ENCODE data around the gene DPP4. TPM values are rescaled to one million over a fixed set of nuclear protein-coding genes. Genes with fewer than 3 reads are reported as not detected.

DPP4 gene
- total and polyA plus RNA-seq, 2 of the 13 experiments (the other 11 are each of a cell fraction or from before 2014, with no cell fraction given), result 39.4 to 109 TPM

DNA sequence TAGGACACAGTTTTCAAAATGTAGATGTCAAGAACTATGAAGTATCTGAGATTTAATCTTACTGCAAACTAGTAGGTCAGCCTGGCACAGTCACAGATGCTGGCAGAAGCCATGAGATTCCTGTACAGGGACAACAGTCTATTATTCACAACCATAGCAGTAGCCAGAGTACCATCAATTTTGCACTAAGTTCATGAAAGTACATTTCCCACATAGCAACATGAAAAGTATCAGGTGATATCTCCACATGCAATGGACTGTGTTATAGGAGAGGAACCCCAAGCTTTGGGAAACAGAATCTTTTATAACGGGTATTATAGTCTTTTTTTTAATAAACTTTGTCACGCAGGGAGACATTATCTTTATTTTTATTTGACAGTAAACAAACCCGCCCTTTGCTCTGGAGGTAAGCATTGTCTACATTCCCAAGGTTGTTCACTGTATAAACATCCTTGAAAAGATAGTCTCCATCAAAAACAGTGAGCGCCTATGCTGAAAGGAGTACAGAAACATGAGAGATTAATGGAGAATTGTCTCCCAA, 33.4 kb upstream of the DPP4 start (continued):
- TF ChIP-seq, protein P1, sequence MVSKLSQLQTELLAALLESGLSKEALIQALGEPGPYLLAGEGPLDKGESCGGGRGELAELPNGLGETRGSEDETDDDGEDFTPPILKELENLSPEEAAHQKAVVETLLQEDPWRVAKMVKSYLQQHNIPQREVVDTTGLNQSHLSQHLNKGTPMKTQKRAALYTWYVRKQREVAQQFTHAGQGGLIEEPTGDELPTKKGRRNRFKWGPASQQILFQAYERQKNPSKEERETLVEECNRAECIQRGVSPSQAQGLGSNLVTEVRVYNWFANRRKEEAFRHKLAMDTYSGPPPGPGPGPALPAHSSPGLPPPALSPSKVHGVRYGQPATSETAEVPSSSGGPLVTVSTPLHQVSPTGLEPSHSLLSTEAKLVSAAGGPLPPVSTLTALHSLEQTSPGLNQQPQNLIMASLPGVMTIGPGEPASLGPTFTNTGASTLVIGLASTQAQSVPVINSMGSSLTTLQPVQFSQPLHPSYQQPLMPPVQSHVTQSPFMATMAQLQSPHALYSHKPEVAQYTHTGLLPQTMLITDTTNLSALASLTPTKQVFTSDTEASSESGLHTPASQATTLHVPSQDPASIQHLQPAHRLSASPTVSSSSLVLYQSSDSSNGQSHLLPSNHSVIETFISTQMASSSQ (IDR thresholded peaks at IDR 0.05; ENCODE audit: low read depth), result no peak
- TF ChIP-seq, protein P1 (CRISPR knock-in tag; IDR thresholded peaks at IDR 0.05; ENCODE audit: borderline replicate concordance), result peak; percentile 33; the same call in 1 of the 2 replicates
- TF ChIP-seq, protein P2, sequence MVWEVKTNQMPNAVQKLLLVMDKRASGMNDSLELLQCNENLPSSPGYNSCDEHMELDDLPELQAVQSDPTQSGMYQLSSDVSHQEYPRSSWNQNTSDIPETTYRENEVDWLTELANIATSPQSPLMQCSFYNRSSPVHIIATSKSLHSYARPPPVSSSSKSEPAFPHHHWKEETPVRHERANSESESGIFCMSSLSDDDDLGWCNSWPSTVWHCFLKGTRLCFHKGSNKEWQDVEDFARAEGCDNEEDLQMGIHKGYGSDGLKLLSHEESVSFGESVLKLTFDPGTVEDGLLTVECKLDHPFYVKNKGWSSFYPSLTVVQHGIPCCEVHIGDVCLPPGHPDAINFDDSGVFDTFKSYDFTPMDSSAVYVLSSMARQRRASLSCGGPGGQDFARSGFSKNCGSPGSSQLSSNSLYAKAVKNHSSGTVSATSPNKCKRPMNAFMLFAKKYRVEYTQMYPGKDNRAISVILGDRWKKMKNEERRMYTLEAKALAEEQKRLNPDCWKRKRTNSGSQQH (CRISPR knock-in tag; IDR thresholded peaks at IDR 0.05; ENCODE audit: low read depth), result no peak; the same call in 1 of the 2 replicates
- TF ChIP-seq ZNF660 (CRISPR knock-in tag; IDR thresholded peaks at IDR 0.05; ENCODE audit: borderline replicate concordance, low read depth), result no peak
- peak; percentile 52; the same call in 1 of the 2 replicates for TF ChIP-seq HDAC1 (CRISPR knock-in tag; IDR thresholded peaks at IDR 0.05)
- 0 out of 2 replicates have a peak, but pooled peaks have one; percentile 33 for TF ChIP-seq ESRRA (CRISPR knock-in tag; IDR thresholded peaks at IDR 0.05; ENCODE audit: low read depth)
- no peak for TF ChIP-seq ZNF496 (CRISPR knock-in tag; IDR thresholded peaks at IDR 0.05; ENCODE audit: insufficient replicate concordance)
- no peak for TF ChIP-seq ZNF256 (CRISPR knock-in tag; conservative IDR thresholded peaks at IDR 0.05)
- TF ChIP-seq, protein P3, sequence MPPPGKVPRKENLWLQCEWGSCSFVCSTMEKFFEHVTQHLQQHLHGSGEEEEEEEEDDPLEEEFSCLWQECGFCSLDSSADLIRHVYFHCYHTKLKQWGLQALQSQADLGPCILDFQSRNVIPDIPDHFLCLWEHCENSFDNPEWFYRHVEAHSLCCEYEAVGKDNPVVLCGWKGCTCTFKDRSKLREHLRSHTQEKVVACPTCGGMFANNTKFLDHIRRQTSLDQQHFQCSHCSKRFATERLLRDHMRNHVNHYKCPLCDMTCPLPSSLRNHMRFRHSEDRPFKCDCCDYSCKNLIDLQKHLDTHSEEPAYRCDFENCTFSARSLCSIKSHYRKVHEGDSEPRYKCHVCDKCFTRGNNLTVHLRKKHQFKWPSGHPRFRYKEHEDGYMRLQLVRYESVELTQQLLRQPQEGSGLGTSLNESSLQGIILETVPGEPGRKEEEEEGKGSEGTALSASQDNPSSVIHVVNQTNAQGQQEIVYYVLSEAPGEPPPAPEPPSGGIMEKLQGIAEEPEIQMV (CRISPR knock-in tag; IDR thresholded peaks at IDR 0.05; ENCODE audit: low read depth), result no peak
- TF ChIP-seq ZC3H13 (CRISPR knock-in tag; IDR thresholded peaks at IDR 0.05), result no peak
- TF ChIP-seq JUNB (CRISPR knock-in tag; IDR thresholded peaks at IDR 0.05; ENCODE audit: borderline replicate concordance), result no peak
- no peak for TF ChIP-seq ZNF136 (CRISPR knock-in tag; IDR thresholded peaks at IDR 0.05; ENCODE audit: low read depth)
- no peak for TF ChIP-seq ZNF33B (CRISPR knock-in tag; IDR thresholded peaks at IDR 0.05)
- no peak for TF ChIP-seq SMYD3 (CRISPR knock-in tag; IDR thresholded peaks at IDR 0.05)
- no peak for TF ChIP-seq MEIS2 (CRISPR knock-in tag; IDR thresholded peaks at IDR 0.05)
- peak; percentile 93 for TF ChIP-seq SOX5 (CRISPR knock-in tag; IDR thresholded peaks at IDR 0.05; ENCODE audit: borderline replicate concordance)
- no peak for TF ChIP-seq PHF20 (CRISPR knock-in tag; IDR thresholded peaks at IDR 0.05)
- peak; percentile 44; the same call in 1 of the 2 replicates for TF ChIP-seq PITX1 (CRISPR knock-in tag; IDR thresholded peaks at IDR 0.05)
- TF ChIP-seq, protein P4, sequence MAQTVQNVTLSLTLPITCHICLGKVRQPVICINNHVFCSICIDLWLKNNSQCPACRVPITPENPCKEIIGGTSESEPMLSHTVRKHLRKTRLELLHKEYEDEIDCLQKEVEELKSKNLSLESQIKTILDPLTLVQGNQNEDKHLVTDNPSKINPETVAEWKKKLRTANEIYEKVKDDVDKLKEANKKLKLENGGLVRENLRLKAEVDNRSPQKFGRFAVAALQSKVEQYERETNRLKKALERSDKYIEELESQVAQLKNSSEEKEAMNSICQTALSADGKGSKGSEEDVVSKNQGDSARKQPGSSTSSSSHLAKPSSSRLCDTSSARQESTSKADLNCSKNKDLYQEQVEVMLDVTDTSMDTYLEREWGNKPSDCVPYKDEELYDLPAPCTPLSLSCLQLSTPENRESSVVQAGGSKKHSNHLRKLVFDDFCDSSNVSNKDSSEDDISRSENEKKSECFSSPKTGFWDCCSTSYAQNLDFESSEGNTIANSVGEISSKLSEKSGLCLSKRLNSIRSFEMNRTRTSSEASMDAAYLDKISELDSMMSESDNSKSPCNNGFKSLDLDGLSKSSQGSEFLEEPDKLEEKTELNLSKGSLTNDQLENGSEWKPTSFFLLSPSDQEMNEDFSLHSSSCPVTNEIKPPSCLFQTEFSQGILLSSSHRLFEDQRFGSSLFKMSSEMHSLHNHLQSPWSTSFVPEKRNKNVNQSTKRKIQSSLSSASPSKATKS (CRISPR knock-in tag; IDR thresholded peaks at IDR 0.05), result no peak
- no peak for TF ChIP-seq ZNF713 (CRISPR knock-in tag; IDR thresholded peaks at IDR 0.05)
